GM18517 (cell line): ENCODE data around the gene DAPP1.
"Not testable (repeated sequence)": the region's sequence is repeated elsewhere in the genome, so short reads cannot be mapped to it uniquely, and the experiment has no call there.

Experiments used
- ATAC-seq: cut with Tn5 transposase; IDR thresholded peaks from one replicate; pipeline ENCODE4 v1.9.1; 2021; ENCODE audit warnings: mild to moderate bottlenecking, moderate library complexity; ENCODE audit not compliant: unreplicated experiment

The DAPP1 gene

DNA sequence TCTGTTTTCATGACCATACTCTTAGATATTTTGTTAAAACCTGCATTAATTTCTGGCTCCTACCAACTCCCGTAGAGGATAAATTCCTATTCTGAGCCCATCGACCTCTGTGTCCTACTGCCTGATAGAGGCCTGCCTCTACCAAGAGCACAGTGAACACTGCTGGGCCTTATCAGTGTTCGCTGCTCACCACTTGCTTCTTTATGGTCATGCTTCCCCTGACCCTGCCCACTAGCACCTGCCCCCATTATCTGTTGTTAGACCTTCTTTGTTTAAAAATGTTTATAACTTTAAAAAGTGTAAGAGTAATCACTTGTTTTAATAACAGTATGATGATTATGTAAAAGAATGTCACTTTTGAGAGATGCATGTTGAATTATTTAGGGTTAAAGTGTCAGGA, 6.1 kb downstream of the DAPP1 start:
- ATAC-seq: no peak

GRCh38 chr4:99824070-99824599, 7.5 kb downstream of the DAPP1 start:
- ATAC-seq: no peak

- no peak for ATAC-seq
Measured at GRCh38 chr4:99825272-99825671, 8.6 kb downstream of the DAPP1 start.

- no peak for ATAC-seq
Measured at GRCh38 chr4:99826016-99826415, 9.4 kb downstream of the DAPP1 start.

DNA sequence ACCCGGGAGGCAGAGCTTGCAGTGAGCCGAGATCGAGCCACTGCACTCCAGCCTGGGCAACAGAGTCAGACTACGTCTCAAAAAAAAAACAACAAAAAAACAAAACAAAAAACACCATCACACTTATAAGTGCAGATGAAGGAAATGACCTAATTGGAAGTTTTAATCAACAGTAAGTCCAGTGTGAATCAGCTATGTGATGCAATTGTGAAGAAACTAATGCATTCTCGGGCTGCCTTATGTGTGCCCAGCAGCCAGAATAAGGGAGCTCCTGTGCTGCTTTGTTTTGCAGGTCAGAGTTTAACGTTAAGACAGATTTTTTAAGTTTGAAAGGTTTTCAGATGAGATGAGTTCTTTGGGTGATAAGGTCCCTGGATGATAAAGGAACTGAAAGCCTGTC, 10.8 kb downstream of the DAPP1 start:
- no peak for ATAC-seq

DNA sequence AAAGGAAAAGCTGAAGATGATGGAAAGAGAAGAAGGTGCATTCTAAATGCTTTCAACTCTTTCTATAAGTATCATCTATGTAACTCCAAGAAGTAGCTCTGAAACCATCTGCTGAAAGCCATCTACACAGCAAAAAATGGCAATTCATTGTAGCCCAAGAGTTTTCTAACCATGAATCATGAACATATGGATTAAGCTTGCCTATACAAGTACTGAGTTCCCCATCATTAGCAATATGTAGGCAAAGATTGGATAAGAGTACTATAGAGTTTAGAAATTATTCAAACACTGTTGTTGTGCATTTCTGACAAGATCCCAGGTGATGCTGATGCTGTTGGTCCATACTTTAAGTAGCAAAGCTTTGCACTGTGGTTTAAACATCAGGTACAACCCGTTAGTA, 11.2 kb downstream of the DAPP1 start:
- ATAC-seq: no peak

- ATAC-seq: no peak
Measured at GRCh38 chr4:99828477-99828876, 11.8 kb downstream of the DAPP1 start.

- not testable (repeated sequence) for ATAC-seq
Measured at GRCh38 chr4:99830051-99830450, 13.4 kb downstream of the DAPP1 start.

GRCh38 chr4:99832321-99832720, 15.7 kb downstream of the DAPP1 start:
- ATAC-seq: no peak

- no peak for ATAC-seq
Measured at GRCh38 chr4:99832758-99833157, 16.1 kb downstream of the DAPP1 start.

DNA sequence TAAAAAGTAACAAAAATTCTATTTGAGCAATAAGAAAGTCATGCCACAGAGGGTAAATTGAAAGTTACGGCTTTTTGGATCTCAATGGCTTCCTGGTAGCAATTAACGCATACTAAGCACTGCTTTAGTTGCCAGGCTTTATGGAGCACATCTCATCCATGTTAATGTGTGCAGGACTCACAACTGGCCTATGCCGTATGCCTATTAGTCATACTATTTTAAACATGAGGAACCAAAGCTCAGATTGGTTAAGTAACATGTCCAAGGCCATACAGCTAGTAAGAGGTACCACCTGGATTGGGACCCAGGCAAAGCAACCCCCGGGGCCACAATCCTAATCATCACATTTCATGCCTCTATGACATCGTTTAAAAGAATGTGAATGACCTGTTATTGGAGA, 17.1 kb downstream of the DAPP1 start:
- ATAC-seq: no peak

DNA sequence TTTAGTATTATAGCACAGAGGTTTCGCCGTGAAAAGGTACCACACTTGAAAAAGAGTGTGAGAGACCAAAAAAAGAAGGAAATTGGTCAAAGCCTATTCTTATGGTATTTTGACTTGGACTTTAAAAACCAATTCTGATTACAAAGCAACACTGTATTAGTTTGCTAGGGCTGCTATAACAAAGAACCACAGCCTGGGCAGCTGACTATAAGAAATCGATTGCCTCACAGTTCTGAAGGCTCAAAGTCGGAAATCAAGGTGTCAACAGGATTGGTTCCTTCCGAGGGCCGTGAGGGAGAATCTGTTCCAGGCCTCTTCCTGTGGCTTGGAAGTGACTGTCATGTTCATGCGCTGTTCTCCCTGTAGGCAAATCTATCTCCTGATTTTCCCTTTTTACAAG, 17.9 kb downstream of the DAPP1 start:
- no peak for ATAC-seq

- no peak for ATAC-seq
Measured at GRCh38 chr4:99835942-99836341, 19.3 kb downstream of the DAPP1 start.

GRCh38 chr4:99838927-99839326, 22.3 kb downstream of the DAPP1 start:
- ATAC-seq: no peak

DNA sequence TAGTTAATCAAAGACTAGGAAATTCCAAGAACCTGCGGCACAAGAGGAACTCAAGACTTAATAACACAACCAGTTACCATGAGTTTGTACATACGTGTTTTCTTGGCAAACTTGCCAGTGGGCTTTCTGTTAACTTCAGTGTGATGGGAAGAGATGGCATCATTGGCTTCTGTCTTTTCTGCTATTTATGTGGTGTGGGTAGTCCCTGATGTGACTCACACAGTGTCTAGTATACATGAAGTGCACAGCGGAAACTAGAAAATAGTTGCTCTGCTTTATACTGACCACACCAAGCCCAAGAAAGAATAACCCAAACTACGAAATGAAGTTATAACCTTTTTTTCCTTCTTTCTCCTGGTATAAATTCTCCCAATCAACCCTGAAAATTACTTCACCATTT, 24.5 kb downstream of the DAPP1 start:
- ATAC-seq: no peak

- ATAC-seq: no peak
Measured at GRCh38 chr4:99843413-99843812, 26.8 kb downstream of the DAPP1 start.

DNA sequence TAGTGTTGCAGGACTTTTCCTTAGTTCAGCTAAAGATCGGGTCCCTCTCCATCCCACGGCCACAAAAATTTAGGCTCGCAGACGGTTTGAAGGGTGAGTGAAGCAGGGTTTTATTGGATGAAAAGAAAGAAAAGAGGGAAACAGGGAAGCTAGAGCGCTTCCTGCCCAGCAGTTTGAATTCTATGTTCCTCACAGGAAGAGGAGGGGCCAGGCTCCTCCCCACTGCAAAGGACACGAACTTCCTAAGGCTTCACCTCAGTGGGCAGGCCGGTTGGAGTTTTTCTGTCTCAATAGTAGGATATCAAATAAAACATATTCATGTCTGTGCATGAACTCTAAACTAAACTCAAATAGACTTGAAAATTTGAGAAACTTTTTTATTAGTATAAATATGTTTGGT, 27.4 kb downstream of the DAPP1 start:
- ATAC-seq: no peak

GRCh38 chr4:99845179-99845578, 28.6 kb downstream of the DAPP1 start:
- no peak for ATAC-seq

GRCh38 chr4:99845708-99846469, 29.3 kb downstream of the DAPP1 start:
- peak; percentile 23 for ATAC-seq

GRCh38 chr4:99846891-99847290, 30.3 kb downstream of the DAPP1 start:
- no peak for ATAC-seq

GRCh38 chr4:99847362-99847976, 30.8 kb downstream of the DAPP1 start:
- ATAC-seq: peak; percentile 64

DNA sequence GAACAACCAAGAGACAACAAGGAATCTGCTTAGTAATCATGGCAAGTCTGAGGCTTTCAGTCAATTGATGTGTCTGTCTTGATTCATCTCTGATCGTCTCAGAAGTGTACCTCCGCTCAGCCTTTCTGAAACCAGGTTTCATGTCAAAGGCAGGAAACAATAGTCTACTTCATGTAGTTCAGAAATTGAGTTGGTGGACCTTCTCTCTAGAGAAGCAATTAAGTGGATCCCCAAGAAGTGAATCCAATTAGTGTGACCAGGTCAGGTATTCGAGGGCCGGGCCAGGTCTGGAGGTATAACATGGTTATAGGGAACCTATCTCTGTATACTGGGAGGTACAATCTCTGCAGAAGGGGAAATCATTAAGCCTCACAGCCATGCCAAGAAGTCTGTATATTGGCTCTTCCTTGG, 32.0 kb downstream of the DAPP1 start:
- peak; percentile 39 for ATAC-seq
